OCI-LY1 (cell line): ENCODE data around the gene GPR37L1.
"Not testable (repeated sequence)": the region's sequence is repeated elsewhere in the genome, so short reads cannot be mapped to it uniquely, and the experiment has no call there.

Experiments
- H2AFZ ChIP-seq: fragments of 200-600 bp; sonication (generic), shearing (Covaris generic); 2 replicates; pipeline ENCODE4 v1.6.0; 2014; ENCODE audit warnings: antibody characterized with exemption, mild to moderate bottlenecking, low read length
- H3F3A ChIP-seq: fragments of 200-600 bp; sonication (generic), shearing (Covaris generic); 2 replicates; pipeline ENCODE4 v1.6.0; 2014; ENCODE audit warnings: mild to moderate bottlenecking, antibody characterized with exemption, low read length, moderate library complexity; ENCODE audit not compliant: insufficient read depth
- H3K27ac ChIP-seq: fragments of 200-600 bp; sonication (generic); 2 replicates; pipeline ENCODE4 v1.5.1; 2014; ENCODE audit warnings: low read length, mixed run types, mild to moderate bottlenecking, low read depth; ENCODE audit not compliant: poor library complexity, severe bottlenecking
- H3K27me3 ChIP-seq: fragments of 200-600 bp; sonication (generic); 2 replicates; pipeline ENCODE4 v1.6.0; 2014; ENCODE audit warnings: antibody characterized with exemption, mild to moderate bottlenecking, low read length, moderate library complexity; ENCODE audit not compliant: insufficient read depth
- H3K36me3 ChIP-seq: fragments of 200-600 bp; sonication (generic); 2 replicates; pipeline ENCODE4 v1.6.1; 2014; ENCODE audit warnings: mild to moderate bottlenecking, antibody characterized with exemption, low read length, moderate library complexity, mixed read lengths; ENCODE audit not compliant: insufficient read depth
- H3K4me1 ChIP-seq: fragments of 200-600 bp; sonication (generic); 2 replicates; pipeline ENCODE4 v1.5.1; 2014; ENCODE audit warnings: mild to moderate bottlenecking, low read length, moderate library complexity; ENCODE audit not compliant: insufficient read depth, severe bottlenecking
- H3K4me2 ChIP-seq: fragments of 200-600 bp; sonication (generic), shearing (Covaris generic); 2 replicates; pipeline ENCODE4 v1.6.1; 2014; ENCODE audit warnings: low read length
- H3K4me3 ChIP-seq: fragments of 200-600 bp; sonication (generic); 2 replicates; pipeline ENCODE4 v1.5.1; 2014; ENCODE audit warnings: low read length, low read depth, mild to moderate bottlenecking, mixed read lengths; ENCODE audit not compliant: poor library complexity, severe bottlenecking
- H3K79me2 ChIP-seq: fragments of 200-600 bp; shearing (Covaris generic); 2 replicates; pipeline ENCODE4 v1.6.1; 2016; ENCODE audit warnings: mixed run types, low read length, mixed read lengths; ENCODE audit not compliant: insufficient read depth
- H3K9ac ChIP-seq: fragments of 200-600 bp; sonication (generic), shearing (Covaris generic); 2 replicates; pipeline ENCODE4 v1.6.1; 2014; ENCODE audit warnings: mild to moderate bottlenecking, low read length, mixed read lengths
- H3K9me2 ChIP-seq: fragments of 200-600 bp; sonication (generic), shearing (Covaris generic); 2 replicates; pipeline ENCODE4 v1.6.1; 2014; ENCODE audit warnings: low read depth, mild to moderate bottlenecking, low read length, mixed read lengths
- H3K9me3 ChIP-seq: fragments of 200-600 bp; shearing (Covaris generic); 2 replicates; pipeline ENCODE4 v1.6.1; 2014; ENCODE audit warnings: low read length, mixed read lengths
- H4K20me1 ChIP-seq: fragments of 200-600 bp; sonication (generic), shearing (Covaris generic); 2 replicates; pipeline ENCODE4 v1.6.0; 2016; ENCODE audit warnings: mild to moderate bottlenecking, low read length; ENCODE audit not compliant: insufficient read depth
- EZH2 ChIP-seq: fragments of 200-600 bp; sonication (generic), shearing (Covaris generic); IDR thresholded peaks from 2 replicates; pipeline ENCODE4 v1.8.0; 2017; ENCODE audit warnings: borderline replicate concordance, mixed run types, mild to moderate bottlenecking, antibody characterized with exemption, low read length, moderate library complexity, mixed read lengths
- TF ChIP-seq, protein P1 (sequence below): fragments of 200-600 bp; sonication (generic), shearing (Covaris generic); IDR thresholded peaks from 2 replicates; pipeline ENCODE4 v1.5.1; 2017; ENCODE audit warnings: mild to moderate bottlenecking, antibody characterized with exemption, low read length, moderate library complexity, mixed read lengths

GPR37L1 gene

DNA sequence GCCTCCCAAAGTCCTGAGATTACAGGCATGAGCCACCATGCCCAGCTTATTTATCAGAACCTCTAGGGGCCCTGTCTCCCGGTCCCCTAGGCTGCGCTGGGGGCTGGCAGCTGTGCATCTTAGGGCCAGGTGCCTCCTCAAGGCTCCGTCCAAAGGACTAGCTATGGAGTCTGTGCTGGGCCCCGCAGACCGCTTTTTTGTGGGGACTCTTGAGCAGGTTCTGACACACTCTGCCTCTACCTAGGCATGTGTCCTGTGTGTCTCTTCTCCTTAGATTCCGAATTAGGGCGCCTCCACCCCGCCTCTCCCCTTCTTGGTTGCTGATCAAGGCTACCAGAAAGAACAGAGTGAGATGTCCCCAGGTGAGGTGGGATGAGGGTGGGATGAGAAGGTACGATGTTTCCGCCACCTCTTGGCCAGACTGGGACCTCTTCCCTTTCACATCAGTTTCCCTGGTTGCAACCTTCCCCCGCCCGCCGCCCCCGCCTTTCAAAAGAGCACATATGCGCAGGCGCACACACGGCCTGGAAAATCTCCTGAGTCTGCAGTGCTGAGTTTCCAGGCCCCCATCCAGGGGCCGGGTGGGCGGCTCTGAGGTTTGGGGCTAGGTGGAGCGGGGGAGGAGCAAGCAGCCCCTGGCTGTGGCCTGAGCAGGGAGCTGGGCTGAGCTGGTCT lies 42.7 kb downstream of the GPR37L1 start:
- Histone ChIP-seq H3K4me1 (peaks cover 35% of the 10 kb centered on the region), H3K79me2 (no peaks in the 10 kb centered on the region), H3K27ac (no peak overlapping the region), H3F3A (no peaks in the 10 kb centered on the region), H3K9me2 (no peaks in the 10 kb centered on the region), H4K20me1 (no peaks in the 10 kb centered on the region), H3K4me3 (no peak overlapping the region), H3K9me3 (no peaks in the 10 kb centered on the region), H3K27me3 (no peaks in the 10 kb centered on the region), H3K36me3 (0 out of 2 replicates have a peak, but pooled peaks cover 4% of the 10 kb centered on the region), H3K4me2 (no peak overlapping the region), H2AFZ (no peak overlapping the region), H3K9ac (no peak overlapping the region)
- TF ChIP-seq EZH2, result no peak
- TF ChIP-seq, protein P1, sequence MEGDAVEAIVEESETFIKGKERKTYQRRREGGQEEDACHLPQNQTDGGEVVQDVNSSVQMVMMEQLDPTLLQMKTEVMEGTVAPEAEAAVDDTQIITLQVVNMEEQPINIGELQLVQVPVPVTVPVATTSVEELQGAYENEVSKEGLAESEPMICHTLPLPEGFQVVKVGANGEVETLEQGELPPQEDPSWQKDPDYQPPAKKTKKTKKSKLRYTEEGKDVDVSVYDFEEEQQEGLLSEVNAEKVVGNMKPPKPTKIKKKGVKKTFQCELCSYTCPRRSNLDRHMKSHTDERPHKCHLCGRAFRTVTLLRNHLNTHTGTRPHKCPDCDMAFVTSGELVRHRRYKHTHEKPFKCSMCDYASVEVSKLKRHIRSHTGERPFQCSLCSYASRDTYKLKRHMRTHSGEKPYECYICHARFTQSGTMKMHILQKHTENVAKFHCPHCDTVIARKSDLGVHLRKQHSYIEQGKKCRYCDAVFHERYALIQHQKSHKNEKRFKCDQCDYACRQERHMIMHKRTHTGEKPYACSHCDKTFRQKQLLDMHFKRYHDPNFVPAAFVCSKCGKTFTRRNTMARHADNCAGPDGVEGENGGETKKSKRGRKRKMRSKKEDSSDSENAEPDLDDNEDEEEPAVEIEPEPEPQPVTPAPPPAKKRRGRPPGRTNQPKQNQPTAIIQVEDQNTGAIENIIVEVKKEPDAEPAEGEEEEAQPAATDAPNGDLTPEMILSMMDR, result no peak

DNA sequence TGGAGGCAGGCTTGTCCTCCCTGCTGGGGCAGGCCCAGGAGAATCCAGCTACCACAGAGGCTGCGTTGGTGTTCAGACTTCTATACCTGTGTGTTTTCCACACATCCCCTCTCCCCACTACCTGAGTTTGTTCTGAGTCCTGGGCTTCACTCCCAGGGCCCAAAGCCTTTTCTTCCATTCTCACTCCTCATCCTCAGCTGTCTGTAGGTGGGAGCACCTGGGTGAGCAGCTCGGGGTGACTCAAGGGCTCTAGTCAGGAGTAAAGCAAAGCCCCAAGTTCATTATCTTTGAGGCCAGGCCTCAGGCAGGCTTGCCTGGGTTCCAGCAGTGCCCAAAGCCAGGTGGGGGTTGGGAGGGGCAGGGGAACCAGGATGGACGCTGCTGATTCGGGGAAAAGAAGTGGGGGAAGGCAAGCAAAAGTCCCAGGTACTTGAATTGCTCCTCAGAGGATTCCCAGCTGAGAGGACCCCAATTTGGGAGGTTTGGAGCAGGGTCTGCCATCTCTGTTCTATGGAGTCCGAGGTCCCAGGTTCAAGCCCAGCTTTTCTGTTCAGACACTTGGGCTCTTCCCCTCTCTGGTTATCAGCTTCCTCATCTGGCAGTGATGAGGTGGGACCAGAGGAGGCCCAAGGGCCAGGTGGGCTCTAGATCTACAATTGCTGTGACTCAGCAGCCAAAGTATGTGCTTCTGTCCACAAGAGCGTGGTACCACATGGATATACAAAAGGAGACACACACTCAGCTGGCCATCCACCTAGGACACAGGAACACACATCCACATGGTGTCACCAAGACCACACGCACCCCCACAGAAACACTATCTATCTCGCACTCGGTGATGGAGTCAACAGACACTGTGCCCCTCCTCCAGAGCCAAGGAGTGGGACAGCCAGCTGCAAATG lies 43.5 kb downstream of the GPR37L1 start:
- Histone ChIP-seq H3K9me3 (no peaks in the 10 kb centered on the region), H3K79me2 (no peaks in the 10 kb centered on the region), H2AFZ (no peak overlapping the region), H3K4me2 (no peak overlapping the region), H3K4me1 (peaks cover 28% of the 10 kb centered on the region), H3K27me3 (no peaks in the 10 kb centered on the region), H3K4me3 (no peak overlapping the region), H3K27ac (no peak overlapping the region), H3K36me3 (0 out of 2 replicates have a peak, but pooled peaks cover 4% of the 10 kb centered on the region), H3K9me2 (no peaks in the 10 kb centered on the region), H3K9ac (no peak overlapping the region), H4K20me1 (no peaks in the 10 kb centered on the region), H3F3A (no peaks in the 10 kb centered on the region)
- TF ChIP-seq EZH2, result no peak
- TF ChIP-seq, protein P1, result no peak

GRCh38 chr1:202167054-202167453 lies 44.3 kb downstream of the GPR37L1 start:
- H3K4me3 ChIP-seq, H3K9me3 ChIP-seq, H3K27ac ChIP-seq, H3K79me2 ChIP-seq, H3K9me2 ChIP-seq, H3F3A ChIP-seq, H3K9ac ChIP-seq, H3K36me3 ChIP-seq, H3K27me3 ChIP-seq, H2AFZ ChIP-seq, H3K4me2 ChIP-seq, H4K20me1 ChIP-seq: not testable (repeated sequence)
- peaks cover 19% of the 10 kb centered on the region for H3K4me1 ChIP-seq
